Measurements from ENCODE around the gene SNORC. TPM values are rescaled to one million over a fixed set of nuclear protein-coding genes. Genes with fewer than 3 reads are reported as not detected.

Gene SNORC
- total and polyA plus RNA-seq, 2 of the 4 experiments (the other 2 are of a cell fraction), result under 0.01 to 0.67 TPM

DNA sequence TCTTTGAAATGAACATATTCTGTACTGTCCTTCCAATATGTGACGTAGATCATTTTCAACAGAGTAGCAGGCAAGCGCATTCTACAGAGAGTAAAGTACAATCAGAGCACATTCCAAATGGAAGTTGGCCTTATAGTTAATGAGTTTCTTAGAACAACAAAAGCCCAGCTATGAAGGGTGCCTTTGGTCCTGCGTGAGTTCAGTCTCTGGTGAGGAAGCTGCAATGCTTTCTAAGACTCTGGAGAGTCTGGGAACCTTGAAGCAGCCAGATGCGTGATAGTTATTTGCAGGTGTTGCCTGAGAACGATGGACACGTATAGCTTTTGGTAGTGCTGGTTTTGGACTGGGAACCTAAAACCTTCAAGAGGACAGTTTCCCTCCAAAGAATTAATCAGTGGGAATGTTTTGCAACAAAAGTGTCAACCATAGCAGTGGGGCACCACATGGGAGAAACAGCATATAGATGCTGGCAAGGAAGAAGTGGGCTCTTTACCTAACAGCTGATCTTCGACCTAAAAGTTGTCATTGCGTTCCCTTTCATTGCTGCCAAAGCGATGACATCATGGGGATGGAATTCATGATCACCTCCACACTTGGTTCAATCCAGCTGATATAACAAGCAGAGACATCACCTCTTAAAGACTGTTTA is 9.3 kb upstream of the SNORC start:
- CTCF ChIA-PET, result no interaction called here
- dilution Hi-C loops (cut with HindIII; ENCODE audit: low sequenced_read_pairs, unreplicated experiment), result no loop called here
- H3K27ac ChIP-seq (ENCODE audit: insufficient read depth, low read length), result no peak overlapping the region

More for the DNA sequence above, 9.3 kb upstream of the SNORC start:
- POLR2A ChIA-PET (ENCODE audit: unreplicated experiment), result no interaction called here
- Histone ChIP-seq H3K14ac (replicated peaks; ENCODE audit: low read depth, low read length) (no peak overlapping the region), H4K91ac (ENCODE audit: insufficient read depth, low read depth, low read length) (no peak overlapping the region), H4K20me1 (ENCODE audit: insufficient read depth, low read length) (peaks cover 3% of the 10 kb centered on the region; the same call in 1 of the 2 replicates), H2BK20ac (ENCODE audit: low read depth, low read length) (no peak overlapping the region), H3K4ac (ENCODE audit: low read depth, low read length) (no peak overlapping the region), H3K4me2 (ENCODE audit: low read depth, low read length) (no peak overlapping the region), H3K18ac (ENCODE audit: low read depth, low read length) (no peak overlapping the region), H3K9me3 (ENCODE audit: control insufficient read depth, insufficient read depth, low read length) (no peaks in the 10 kb centered on the region; the same call in 1 of the 2 replicates), H3K9ac (ENCODE audit: low read depth, low read length) (no peak overlapping the region), H3K9me1 (ENCODE audit: insufficient read depth, low read length) (peaks cover 21% of the 10 kb centered on the region; the same call in 1 of the 2 replicates), H4K5ac (ENCODE audit: low read depth, low read length) (no peak overlapping the region), H2AK9ac (replicated peaks; ENCODE audit: low read depth, low read length, poor library complexity) (no peak overlapping the region), H2BK120ac (ENCODE audit: low read depth, low read length) (no peak overlapping the region), H3K23ac (ENCODE audit: low read depth, low read length) (no peak overlapping the region), H3K27me3 (ENCODE audit: control insufficient read depth, insufficient read depth, low read length) (no peaks in the 10 kb centered on the region), H2BK15ac (ENCODE audit: low read depth, low read length) (no peak overlapping the region), H2AFZ (replicated peaks; ENCODE audit: low read length, poor library complexity) (no peak overlapping the region), H3K56ac (ENCODE audit: extremely low read depth, insufficient read depth, low read length) (no peak overlapping the region), H3K79me1 (ENCODE audit: low read depth in 1 of 2, low read length in 2 of 2) (peaks cover 0 to 13% of the 10 kb centered on the region in 2 experiments; a peak in 1 of 4 replicates), H3K4me3 (ENCODE audit: insufficient read depth, low read depth, low read length) (no peak overlapping the region), H2AK5ac (ENCODE audit: low read depth, low read length) (no peak overlapping the region), H3K4me1 (ENCODE audit: control insufficient read depth, insufficient read depth, low read length) (peaks cover 3% of the 10 kb centered on the region; the same call in 1 of the 2 replicates), H2BK5ac (ENCODE audit: low read depth, low read length, poor library complexity, severe bottlenecking) (no peak overlapping the region), H3K36me3 (ENCODE audit: control insufficient read depth, insufficient read depth, low read length) (peaks cover 31% of the 10 kb centered on the region), H4K8ac (ENCODE audit: low read depth in 2 of 2, low read length in 2 of 2) (no peak overlapping the region)
- ATAC-seq (ENCODE audit: low read depth) (no peak), DNase-seq (no peak)
- no TSS peak for BruUV-seq (replicated peaks)
- no peak for TF ChIP-seq CHD1 (IDR thresholded peaks at IDR 0.05; ENCODE audit: low read depth, low read length)
- no peak for TF ChIP-seq ELK1 (IDR thresholded peaks at IDR 0.05; ENCODE audit: borderline replicate concordance, low read depth, low read length)
- TF ChIP-seq RFX5 (IDR thresholded peaks at IDR 0.05; ENCODE audit: low read depth, low read length), result no peak
- no peak for TF ChIP-seq SMC3 (IDR thresholded peaks at IDR 0.05; ENCODE audit: low read depth, low read length)
- no peak for TF ChIP-seq RCOR1 (IDR thresholded peaks at IDR 0.05; ENCODE audit: insufficient replicate concordance, low read length)
- TF ChIP-seq NFE2L2 (IDR thresholded peaks at IDR 0.05; ENCODE audit: low read depth, low read length), result no peak
- no peak for TF ChIP-seq CEBPB (IDR thresholded peaks at IDR 0.05; ENCODE audit: low read depth, low read length)
- TF ChIP-seq MAFK (IDR thresholded peaks at IDR 0.05; ENCODE audit: low read depth, low read length), result no peak
- no peak for TF ChIP-seq FOS (IDR thresholded peaks at IDR 0.05; ENCODE audit: low read depth, low read length)
- no peak for TF ChIP-seq MXI1 (IDR thresholded peaks at IDR 0.05; ENCODE audit: borderline replicate concordance, low read depth, low read length)
- TF ChIP-seq POLR2A (IDR thresholded peaks at IDR 0.05; ENCODE audit: low read depth, low read length), result no peak
- no peak for TF ChIP-seq RAD21 (IDR thresholded peaks at IDR 0.05; ENCODE audit: low read length)
- no peak for TF ChIP-seq MAZ (IDR thresholded peaks at IDR 0.05; ENCODE audit: borderline replicate concordance, low read depth, low read length)
- no peak for TF ChIP-seq BHLHE40 (IDR thresholded peaks at IDR 0.05; ENCODE audit: low read depth, low read length)
- TF ChIP-seq, protein P1, sequence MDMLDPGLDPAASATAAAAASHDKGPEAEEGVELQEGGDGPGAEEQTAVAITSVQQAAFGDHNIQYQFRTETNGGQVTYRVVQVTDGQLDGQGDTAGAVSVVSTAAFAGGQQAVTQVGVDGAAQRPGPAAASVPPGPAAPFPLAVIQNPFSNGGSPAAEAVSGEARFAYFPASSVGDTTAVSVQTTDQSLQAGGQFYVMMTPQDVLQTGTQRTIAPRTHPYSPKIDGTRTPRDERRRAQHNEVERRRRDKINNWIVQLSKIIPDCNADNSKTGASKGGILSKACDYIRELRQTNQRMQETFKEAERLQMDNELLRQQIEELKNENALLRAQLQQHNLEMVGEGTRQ (IDR thresholded peaks at IDR 0.05; ENCODE audit: low read depth, low read length), result no peak
- TF ChIP-seq, protein P2, sequence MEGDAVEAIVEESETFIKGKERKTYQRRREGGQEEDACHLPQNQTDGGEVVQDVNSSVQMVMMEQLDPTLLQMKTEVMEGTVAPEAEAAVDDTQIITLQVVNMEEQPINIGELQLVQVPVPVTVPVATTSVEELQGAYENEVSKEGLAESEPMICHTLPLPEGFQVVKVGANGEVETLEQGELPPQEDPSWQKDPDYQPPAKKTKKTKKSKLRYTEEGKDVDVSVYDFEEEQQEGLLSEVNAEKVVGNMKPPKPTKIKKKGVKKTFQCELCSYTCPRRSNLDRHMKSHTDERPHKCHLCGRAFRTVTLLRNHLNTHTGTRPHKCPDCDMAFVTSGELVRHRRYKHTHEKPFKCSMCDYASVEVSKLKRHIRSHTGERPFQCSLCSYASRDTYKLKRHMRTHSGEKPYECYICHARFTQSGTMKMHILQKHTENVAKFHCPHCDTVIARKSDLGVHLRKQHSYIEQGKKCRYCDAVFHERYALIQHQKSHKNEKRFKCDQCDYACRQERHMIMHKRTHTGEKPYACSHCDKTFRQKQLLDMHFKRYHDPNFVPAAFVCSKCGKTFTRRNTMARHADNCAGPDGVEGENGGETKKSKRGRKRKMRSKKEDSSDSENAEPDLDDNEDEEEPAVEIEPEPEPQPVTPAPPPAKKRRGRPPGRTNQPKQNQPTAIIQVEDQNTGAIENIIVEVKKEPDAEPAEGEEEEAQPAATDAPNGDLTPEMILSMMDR (conservative IDR thresholded peaks at IDR 0.05; ENCODE audit: low read depth, low read length), result no peak
- intact Hi-C loops (cut with micrococcal nuclease), result no loop called here
- no CpG with 5 or more reads among the region's 9 CpGs for WGBS, 2 experiments (ENCODE audit: extremely low coverage in 2 of 2, insufficient read length in 1 of 2)
- in situ Hi-C loops (cut with MboI; ENCODE audit: low sequenced_read_pairs), result no loop called here
